Measurements from ENCODE around the gene METRNL.
"Not testable (repeated sequence)": the region's sequence is repeated elsewhere in the genome, so short reads cannot be mapped to it uniquely, and the experiment has no call there.

Gene METRNL

GRCh38 chr17:83056583-83057396 lies 22.6 kb upstream of the METRNL start:
- Histone ChIP-seq H3K9ac (ENCODE audit: low read depth, low read length) (no peak overlapping the region), H3K36me3 (ENCODE audit: insufficient read depth, low read length) (no peaks in the 10 kb centered on the region), H3K9me3 (ENCODE audit: control insufficient read depth, insufficient read depth, low read length) (no peaks in the 10 kb centered on the region), H3K4me1 (ENCODE audit: insufficient read depth, low read length) (no peaks in the 10 kb centered on the region)

DNA sequence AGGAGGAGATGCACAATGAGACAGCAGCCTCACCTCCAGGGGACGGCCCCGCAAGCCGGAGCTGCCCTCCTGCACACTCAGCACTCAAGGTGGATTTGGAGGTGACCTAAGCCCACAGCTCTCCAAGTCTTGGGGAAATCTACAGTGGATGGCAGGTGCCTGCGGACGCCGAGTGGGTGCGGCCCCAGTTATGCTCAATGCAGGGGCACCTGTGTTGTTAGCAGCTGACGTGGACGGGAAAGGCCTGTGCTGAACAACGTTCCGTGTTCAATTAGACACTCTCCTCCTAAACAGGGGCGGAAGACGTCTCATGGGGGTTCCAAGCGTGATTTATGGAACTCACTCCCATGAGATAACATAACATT lies 22.0 kb upstream of the METRNL start:
- H3K36me3 ChIP-seq (ENCODE audit: insufficient read depth, low read length) = no peaks in the 10 kb centered on the region
- no peaks in the 10 kb centered on the region for H3K4me1 ChIP-seq (ENCODE audit: insufficient read depth, low read length)
- H3K9me3 ChIP-seq (ENCODE audit: control insufficient read depth, insufficient read depth, low read length) = no peaks in the 10 kb centered on the region
- H3K9ac ChIP-seq (ENCODE audit: low read depth, low read length) = no peak overlapping the region

- no peak overlapping the region for H3K9ac ChIP-seq (ENCODE audit: low read depth, low read length)
- H3K9me3 ChIP-seq (ENCODE audit: control insufficient read depth, insufficient read depth, low read length) = no peaks in the 10 kb centered on the region
- no peaks in the 10 kb centered on the region for H3K36me3 ChIP-seq (ENCODE audit: insufficient read depth, low read length)
- H3K4me1 ChIP-seq (ENCODE audit: insufficient read depth, low read length) = no peaks in the 10 kb centered on the region
Observed at GRCh38 chr17:83057793-83058265, 21.6 kb upstream of the METRNL start.

DNA sequence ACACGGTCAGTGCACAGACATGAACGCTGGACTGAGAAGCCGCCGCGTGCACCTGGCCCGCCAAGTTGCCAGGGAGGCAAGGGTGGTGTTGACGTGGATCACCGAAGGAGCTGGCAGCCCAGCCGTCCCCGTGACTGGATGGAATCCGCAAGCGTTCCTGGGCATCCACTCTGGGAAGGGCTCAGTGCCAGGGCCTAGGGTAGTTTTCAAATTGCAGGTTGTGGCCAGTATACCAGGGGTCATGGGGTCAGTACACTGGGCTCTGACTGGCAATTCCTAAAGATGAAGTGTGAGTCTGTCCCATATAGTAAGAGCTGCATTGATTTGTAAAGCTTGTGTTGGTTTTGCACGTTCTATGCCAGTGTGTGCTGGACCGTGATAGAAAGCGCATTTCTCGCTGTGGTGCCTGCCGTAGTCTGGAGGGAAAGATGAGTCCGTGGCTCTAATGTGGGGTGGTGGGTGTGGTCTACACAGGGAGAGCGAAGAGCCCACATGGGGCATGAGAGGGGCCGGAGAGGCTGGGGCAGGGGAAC lies 21.1 kb upstream of the METRNL start:
- Histone ChIP-seq H3K9me3 (ENCODE audit: control insufficient read depth, insufficient read depth, low read length) (no peaks in the 10 kb centered on the region), H3K36me3 (ENCODE audit: insufficient read depth, low read length) (no peaks in the 10 kb centered on the region), H3K9ac (ENCODE audit: low read depth, low read length) (no peak overlapping the region), H3K4me1 (ENCODE audit: insufficient read depth, low read length) (no peaks in the 10 kb centered on the region)

- no peak overlapping the region for H3K9ac ChIP-seq (ENCODE audit: low read depth, low read length)
- H3K4me1 ChIP-seq (ENCODE audit: insufficient read depth, low read length) = no peaks in the 10 kb centered on the region
- no peaks in the 10 kb centered on the region for H3K36me3 ChIP-seq (ENCODE audit: insufficient read depth, low read length)
Observed at GRCh38 chr17:83061586-83061985, 17.8 kb upstream of the METRNL start.

GRCh38 chr17:83062011-83062817 lies 17.2 kb upstream of the METRNL start:
- H3K4me1 ChIP-seq (ENCODE audit: insufficient read depth, low read length) = no peaks in the 10 kb centered on the region
- no peaks in the 10 kb centered on the region for H3K36me3 ChIP-seq (ENCODE audit: insufficient read depth, low read length)
- H3K9ac ChIP-seq (ENCODE audit: low read depth, low read length) = no peak overlapping the region
- H3K9me3 ChIP-seq (ENCODE audit: control insufficient read depth, insufficient read depth, low read length) = no peaks in the 10 kb centered on the region

More at GRCh38 chr17:83061586-83061985, 17.8 kb upstream of the METRNL start:
- H3K9me3 ChIP-seq (ENCODE audit: control insufficient read depth, insufficient read depth, low read length) = no peaks in the 10 kb centered on the region

DNA sequence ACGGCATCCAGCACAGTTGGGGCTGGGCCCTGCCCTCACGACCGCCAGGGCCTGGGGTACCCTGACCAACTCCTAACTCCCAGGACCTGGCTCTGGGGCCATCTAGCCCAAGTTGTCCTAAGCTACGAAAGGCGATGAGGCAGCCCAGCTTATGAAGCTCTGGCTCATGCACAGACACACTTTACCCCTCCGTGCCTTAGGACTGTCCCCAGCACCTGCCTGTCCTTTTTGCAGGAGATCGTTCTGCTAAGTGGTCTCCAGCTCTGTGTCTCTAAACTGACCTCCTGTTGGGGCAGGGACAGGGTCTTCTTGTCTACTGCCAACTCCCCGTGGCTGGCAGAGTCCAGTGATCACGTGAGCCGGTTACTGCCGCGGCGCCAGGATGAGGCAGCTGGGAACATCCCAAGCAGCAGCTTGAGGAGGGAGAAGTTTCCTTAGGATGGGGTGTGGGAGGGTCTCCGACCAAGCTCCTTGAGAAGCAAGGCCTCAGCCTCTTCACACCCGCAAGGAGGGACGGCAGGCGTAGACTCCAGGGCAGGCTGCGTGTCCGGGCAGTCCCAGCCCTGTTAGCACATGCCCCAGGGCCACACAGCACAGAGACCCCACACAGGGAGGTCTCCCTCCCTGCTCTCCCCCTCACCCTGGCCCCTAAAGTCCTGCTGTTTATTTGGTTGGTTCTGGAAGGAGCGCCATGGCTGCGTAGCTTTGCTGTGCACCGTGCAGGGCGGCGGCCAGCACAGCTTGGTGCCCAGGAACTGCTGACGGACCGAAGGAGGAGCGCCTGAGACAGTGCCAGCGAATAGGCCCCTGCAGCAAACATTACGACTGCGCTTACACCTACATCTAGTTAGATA lies 16.4 kb upstream of the METRNL start:
- H3K9ac ChIP-seq (ENCODE audit: low read depth, low read length) = no peak overlapping the region

GRCh38 chr17:83064021-83064731 lies 15.2 kb upstream of the METRNL start:
- no peak overlapping the region for H3K9ac ChIP-seq (ENCODE audit: low read depth, low read length)
- H3K4me1 ChIP-seq (ENCODE audit: insufficient read depth, low read length) = no peaks in the 10 kb centered on the region
- no peaks in the 10 kb centered on the region for H3K36me3 ChIP-seq (ENCODE audit: insufficient read depth, low read length)
- no peaks in the 10 kb centered on the region for H3K9me3 ChIP-seq (ENCODE audit: control insufficient read depth, insufficient read depth, low read length)

More for the DNA sequence above, 16.4 kb upstream of the METRNL start:
- Histone ChIP-seq H3K9me3 (ENCODE audit: control insufficient read depth, insufficient read depth, low read length) (no peaks in the 10 kb centered on the region), H3K4me1 (ENCODE audit: insufficient read depth, low read length) (no peaks in the 10 kb centered on the region), H3K36me3 (ENCODE audit: insufficient read depth, low read length) (no peaks in the 10 kb centered on the region)

DNA sequence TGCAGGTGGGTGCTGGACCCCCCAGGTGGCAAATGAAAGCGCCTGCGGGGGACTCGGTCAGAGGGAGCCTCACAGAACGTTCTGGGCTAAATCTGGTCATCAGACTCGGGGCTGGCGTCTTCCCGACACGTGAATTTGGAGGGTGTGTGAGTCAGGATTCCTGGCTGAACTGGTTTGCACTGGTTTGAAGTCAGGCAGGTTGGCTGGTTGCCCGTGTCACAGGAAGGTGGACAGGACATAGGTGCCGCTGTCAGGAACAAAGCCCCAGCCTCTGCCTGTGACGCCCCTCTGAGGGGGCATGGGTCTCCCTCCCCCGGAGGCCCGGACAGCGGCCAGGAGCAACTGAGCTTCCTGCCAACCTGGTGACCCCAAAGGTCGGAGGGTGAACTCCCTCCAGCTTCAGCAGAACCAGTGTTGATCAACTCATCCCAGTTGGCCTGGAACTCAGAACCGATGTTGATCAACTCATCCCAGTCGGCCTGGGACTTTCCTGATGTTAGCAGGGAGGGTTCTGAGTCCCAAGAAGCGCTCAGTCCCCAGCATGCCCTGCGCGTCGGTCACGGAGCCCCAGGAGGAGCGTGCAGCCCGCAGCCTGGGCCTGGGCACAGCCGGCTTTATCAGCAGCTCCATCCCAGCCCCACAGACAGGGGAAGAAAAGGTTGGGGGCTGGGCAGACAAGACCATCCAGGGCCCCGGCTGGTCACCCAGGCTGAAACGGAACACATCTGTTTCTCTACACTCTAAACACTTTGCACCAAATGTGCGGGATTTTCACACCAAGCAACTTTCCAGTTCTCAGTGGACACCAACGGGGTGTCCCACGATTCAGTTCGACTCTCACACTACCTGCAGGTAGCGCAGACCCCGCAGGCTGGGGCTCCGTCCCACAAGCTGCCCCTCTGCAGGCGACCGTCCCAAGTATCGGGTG lies 14.4 kb upstream of the METRNL start:
- H3K4me1 ChIP-seq (ENCODE audit: insufficient read depth, low read length) = no peaks in the 10 kb centered on the region
- H3K9ac ChIP-seq (ENCODE audit: low read depth, low read length) = no peak overlapping the region
- no peaks in the 10 kb centered on the region for H3K9me3 ChIP-seq (ENCODE audit: control insufficient read depth, insufficient read depth, low read length)

GRCh38 chr17:83065660-83066542 lies 13.5 kb upstream of the METRNL start:
- Histone ChIP-seq H3K9me3 (ENCODE audit: control insufficient read depth, insufficient read depth, low read length) (no peaks in the 10 kb centered on the region), H3K36me3 (ENCODE audit: insufficient read depth, low read length) (no peaks in the 10 kb centered on the region), H3K9ac (ENCODE audit: low read depth, low read length) (no peak overlapping the region), H3K4me1 (ENCODE audit: insufficient read depth, low read length) (no peaks in the 10 kb centered on the region)

More for the DNA sequence above, 14.4 kb upstream of the METRNL start:
- H3K36me3 ChIP-seq (ENCODE audit: insufficient read depth, low read length) = no peaks in the 10 kb centered on the region

- H3K9ac ChIP-seq (ENCODE audit: low read depth, low read length); H3K4me1 ChIP-seq (ENCODE audit: insufficient read depth, low read length); H3K36me3 ChIP-seq (ENCODE audit: insufficient read depth, low read length); H3K9me3 ChIP-seq (ENCODE audit: control insufficient read depth, insufficient read depth, low read length): not testable (repeated sequence)
Observed at GRCh38 chr17:83066543-83066890, 12.9 kb upstream of the METRNL start.

GRCh38 chr17:83067071-83067717 lies 12.2 kb upstream of the METRNL start:
- no peaks in the 10 kb centered on the region for H3K9me3 ChIP-seq (ENCODE audit: control insufficient read depth, insufficient read depth, low read length)
- H3K36me3 ChIP-seq (ENCODE audit: insufficient read depth, low read length) = no peaks in the 10 kb centered on the region
- no peaks in the 10 kb centered on the region for H3K4me1 ChIP-seq (ENCODE audit: insufficient read depth, low read length)
- H3K9ac ChIP-seq (ENCODE audit: low read depth, low read length) = no peak overlapping the region

Measured in ES-I3 (cell line).